ENCODE measurements around the gene MAD1L1. TPM values are rescaled to one million over a fixed set of nuclear protein-coding genes. Genes with fewer than 3 reads are reported as not detected.

Gene MAD1L1
- total and polyA plus RNA-seq, 7 experiments from 2014 or later, result 112 to 314 (median 136) TPM

DNA sequence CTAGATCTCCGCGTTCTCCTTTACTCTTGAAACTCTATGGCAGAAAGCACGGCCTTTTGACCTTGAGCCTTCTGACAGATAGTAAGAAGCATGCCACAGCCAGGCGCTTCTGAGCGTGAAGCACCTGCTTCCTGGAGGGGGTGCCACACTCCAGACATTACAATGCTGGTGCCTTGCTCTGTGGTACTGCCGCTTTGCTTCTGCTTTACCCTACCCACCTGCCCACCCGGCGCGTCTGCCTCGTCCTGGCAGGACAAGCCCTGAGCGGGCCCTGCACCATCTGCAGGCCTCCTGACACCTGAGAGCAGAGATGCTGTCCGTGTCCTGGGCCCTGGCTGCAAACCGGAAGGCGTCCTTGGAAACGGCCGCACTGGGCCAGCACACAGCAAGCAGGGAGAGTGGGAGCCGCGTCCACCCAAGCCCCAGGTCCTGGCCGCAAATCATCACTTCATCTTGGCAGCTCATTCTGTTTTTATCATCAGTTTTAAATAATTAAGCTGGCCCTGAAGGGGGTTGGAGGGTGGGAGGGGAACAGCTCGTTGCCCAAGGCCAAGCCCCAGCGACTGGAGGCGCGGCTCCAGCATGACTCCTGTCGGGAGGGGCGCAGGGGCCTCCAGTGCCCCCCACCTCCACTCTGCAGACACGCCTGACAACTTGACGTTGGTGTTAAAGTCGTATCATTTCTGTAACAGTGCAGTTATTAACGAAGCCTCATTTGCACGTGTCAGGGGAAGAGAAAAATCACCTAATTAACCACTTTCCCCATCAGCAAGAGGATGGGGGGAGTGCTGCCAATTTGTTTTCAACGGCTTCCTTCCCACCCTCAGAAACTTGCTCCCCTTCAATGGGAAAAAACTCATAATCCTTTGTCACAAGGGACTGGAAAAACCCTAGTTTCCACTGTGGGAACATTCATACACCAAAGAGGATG lies 132.2 kb downstream of the MAD1L1 start:
- Histone ChIP-seq H3K27ac (ENCODE audit: low read depth, low read length) (peak overlapping the region; percentile 62), H3K9me3 (ENCODE audit: control insufficient read depth in 2 of 3, low read length in 3 of 3) (no peaks in the 10 kb centered on the region), H3K36me3 (ENCODE audit: control insufficient read depth in 2 of 3, insufficient read depth in 3 of 3, low read length in 3 of 3) (no peaks in the 10 kb centered on the region), H3K4me1 (ENCODE audit: control insufficient read depth in 2 of 2, insufficient read depth in 2 of 2, low read length in 2 of 2) (peaks cover 12 to 47% of the 10 kb centered on the region in 2 donors), H3K4me3 (ENCODE audit: low read length) (no peak overlapping the region), H3K27me3 (ENCODE audit: control insufficient read depth in 2 of 2, insufficient read depth in 2 of 2, low read length in 2 of 2) (no peaks in the 10 kb centered on the region)
- intact Hi-C loops (cut with micrococcal nuclease), result loop anchor here in 1 of 2 donors (5.0 to 10.0 kb wide), 4 partner anchors 33 to 436 kb away; no protein-coding TSS in a partner anchor
- Mint-ChIP-seq H3K27ac (peak overlapping the region in 8 of 9 donors; percentile 63 to 94 (median 88)), H3K4me3 (peak overlapping the region in 9 of 10 donors; percentile 12 to 83 (median 58)), H3K4me1 (peaks cover 31 to 70% (median 59%) of the 10 kb centered on the region in 7 donors), H3K36me3 (peaks cover 0 to 6% (median 0%) of the 10 kb centered on the region in 5 donors), H3K9me3 (peaks cover 0 to 3% (median 0%) of the 10 kb centered on the region in 11 donors), H3K27me3 (no peaks in the 10 kb centered on the region)
- POLR2A ChIA-PET, result interaction anchor here (0.8 to 1.4 kb wide), 2 partner anchors 35 to 236 kb away, joined by 3 read pairs; no protein-coding TSS in a partner anchor
- DNase-seq (peak in 7 of 9 donors; percentile 33 to 63 (median 46)), ATAC-seq (peak; percentile 41)
- CTCF ChIA-PET, result interaction anchor here (0.6 to 1.6 kb wide), 7 partner anchors 15 to 366 kb away, joined by 3 to 4 read pairs (median 3); no protein-coding TSS in a partner anchor

DNA sequence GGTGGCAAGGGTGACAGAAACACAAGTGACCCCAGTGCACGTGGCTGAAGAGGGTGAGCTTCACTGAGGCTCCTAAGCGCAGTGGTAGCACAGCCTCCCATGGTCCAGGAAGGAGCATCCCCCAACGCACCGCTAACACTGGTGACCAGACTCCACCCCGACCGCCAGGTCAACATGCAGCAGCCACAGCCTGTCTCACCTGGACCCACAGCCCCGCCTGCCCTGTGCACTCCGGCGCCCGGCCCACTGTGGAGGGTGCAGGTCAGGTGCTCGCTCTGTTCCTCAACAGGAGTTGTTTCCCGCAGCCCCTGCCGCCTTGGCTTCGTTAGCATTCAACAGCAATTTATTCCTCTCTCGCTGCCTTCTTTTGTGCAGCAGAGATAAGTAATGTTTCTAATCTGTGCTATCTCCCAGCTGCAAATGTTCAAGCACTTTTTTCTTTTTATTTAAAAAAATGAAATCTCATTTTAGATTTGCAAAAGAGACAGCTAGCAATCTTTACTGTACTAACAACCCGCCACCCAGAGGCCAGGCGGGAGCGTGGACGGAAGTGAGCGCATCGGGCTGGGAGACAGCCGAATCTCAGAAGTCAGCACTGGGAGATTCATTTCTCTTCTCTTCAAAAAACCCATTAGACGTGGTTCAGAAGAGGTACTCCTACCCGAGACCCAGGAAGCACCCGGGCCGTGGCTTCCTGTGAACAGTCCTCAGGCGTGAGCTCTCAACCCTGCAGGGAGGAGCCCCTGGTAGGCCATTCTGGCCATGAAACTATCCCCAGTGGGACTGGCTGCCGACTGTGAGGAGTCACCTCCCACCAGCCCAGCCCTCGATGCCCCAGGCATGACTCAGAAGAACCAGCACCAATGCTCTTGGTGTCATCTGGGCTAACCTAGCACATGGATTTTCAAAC lies 133.4 kb downstream of the MAD1L1 start:
- ChIA-PET POLR2A (interaction anchor here (0.8 to 1.4 kb wide), 5 partner anchors 14 to 254 kb away, joined by 3 to 4 read pairs (median 3); no protein-coding TSS in a partner anchor), CTCF (interaction anchor here (0.8 to 1.6 kb wide), 10 partner anchors 14 to 508 kb away, joined by 3 to 4 read pairs (median 3); no protein-coding TSS in a partner anchor)
- Histone ChIP-seq H3K27ac (ENCODE audit: low read depth, low read length) (peak overlapping the region; percentile 62), H3K4me3 (ENCODE audit: low read length) (no peak overlapping the region), H3K36me3 (ENCODE audit: control insufficient read depth in 2 of 3, insufficient read depth in 3 of 3, low read length in 3 of 3) (no peaks in the 10 kb centered on the region), H3K9me3 (ENCODE audit: control insufficient read depth in 2 of 3, low read length in 3 of 3) (no peaks in the 10 kb centered on the region), H3K27me3 (ENCODE audit: control insufficient read depth in 2 of 2, insufficient read depth in 2 of 2, low read length in 2 of 2) (no peaks in the 10 kb centered on the region), H3K4me1 (ENCODE audit: control insufficient read depth in 2 of 2, insufficient read depth in 2 of 2, low read length in 2 of 2) (peaks cover 12 to 47% of the 10 kb centered on the region in 2 donors)
- H3K4me3 Mint-ChIP-seq, result peak overlapping the region; percentile 9 to 83 (median 64)
- ATAC-seq (peak; percentile 53), DNase-seq (peak in 8 of 9 donors; percentile 27 to 72 (median 56))
- no peaks in the 10 kb centered on the region for H3K27me3 Mint-ChIP-seq
- intact Hi-C loops (cut with micrococcal nuclease), result loop anchor here in 1 of 2 donors (2.0 kb wide), 1 partner anchor 173 kb away; no protein-coding TSS in a partner anchor
- H3K27ac Mint-ChIP-seq, result peak overlapping the region in 8 of 9 donors; percentile 63 to 94 (median 88)
- H3K36me3 Mint-ChIP-seq, result peaks cover 0 to 9% (median 0%) of the 10 kb centered on the region in 5 donors
- H3K9me3 Mint-ChIP-seq, result peaks cover 0 to 3% (median 0%) of the 10 kb centered on the region in 11 donors
- peaks cover 34 to 73% (median 58%) of the 10 kb centered on the region in 7 donors for H3K4me1 Mint-ChIP-seq

- Histone ChIP-seq H3K27me3 (ENCODE audit: control insufficient read depth in 2 of 2, insufficient read depth in 2 of 2, low read length in 2 of 2) (no peaks in the 10 kb centered on the region), H3K27ac (ENCODE audit: low read depth, low read length) (peak overlapping the region; percentile 62), H3K4me1 (ENCODE audit: control insufficient read depth in 2 of 2, insufficient read depth in 2 of 2, low read length in 2 of 2) (peaks cover 8 to 40% of the 10 kb centered on the region in 2 donors), H3K9me3 (ENCODE audit: control insufficient read depth in 2 of 3, low read length in 3 of 3) (no peaks in the 10 kb centered on the region), H3K4me3 (ENCODE audit: low read length) (no peak overlapping the region), H3K36me3 (ENCODE audit: control insufficient read depth in 2 of 3, insufficient read depth in 3 of 3, low read length in 3 of 3) (no peaks in the 10 kb centered on the region)
- ChIA-PET CTCF (interaction anchor here (1.1 kb wide), 1 partner anchor 21 kb away, joined by 3 read pairs; no protein-coding TSS in a partner anchor), POLR2A (interaction anchor here (1.3 kb wide), 1 partner anchor 13 kb away, joined by 4 read pairs; no protein-coding TSS in a partner anchor)
- DNase-seq, result no peak
- ATAC-seq, result no peak
- Mint-ChIP-seq H3K27ac (peak overlapping the region in 7 of 9 donors; percentile 62 to 94 (median 88)), H3K27me3 (no peaks in the 10 kb centered on the region), H3K4me1 (peaks cover 35 to 71% (median 50%) of the 10 kb centered on the region in 7 donors), H3K4me3 (peak overlapping the region in 8 of 10 donors; percentile 14 to 83 (median 64)), H3K36me3 (peaks cover 0 to 10% (median 0%) of the 10 kb centered on the region in 5 donors), H3K9me3 (peaks cover 0 to 3% (median 0%) of the 10 kb centered on the region in 11 donors)
- intact Hi-C loops (cut with micrococcal nuclease), result loop anchor here in 1 of 2 donors (2.0 kb wide), 1 partner anchor 172 kb away; no protein-coding TSS in a partner anchor
Measured at GRCh38 chr7:2098496-2098895, 134.2 kb downstream of the MAD1L1 start.

- no peaks in the 10 kb centered on the region for H3K36me3 ChIP-seq (ENCODE audit: control insufficient read depth in 2 of 3, insufficient read depth in 3 of 3, low read length in 3 of 3)
- ChIA-PET CTCF (interaction anchor here (0.6 to 1.1 kb wide), 2 partner anchors 21 to 591 kb away, joined by 3 to 4 read pairs; no protein-coding TSS in a partner anchor), POLR2A (no interaction called here)
- H3K36me3 Mint-ChIP-seq, result peaks cover 0 to 10% (median 0%) of the 10 kb centered on the region in 5 donors
- H3K27me3 Mint-ChIP-seq, result no peaks in the 10 kb centered on the region
- peaks cover 8 to 35% of the 10 kb centered on the region in 2 donors for H3K4me1 ChIP-seq (ENCODE audit: control insufficient read depth in 2 of 2, insufficient read depth in 2 of 2, low read length in 2 of 2)
- no peak overlapping the region for H3K27ac ChIP-seq (ENCODE audit: low read depth, low read length)
- no peak overlapping the region for H3K4me3 ChIP-seq (ENCODE audit: low read length)
- DNase-seq (no peak), ATAC-seq (no peak)
- no peaks in the 10 kb centered on the region for H3K27me3 ChIP-seq (ENCODE audit: control insufficient read depth in 2 of 2, insufficient read depth in 2 of 2, low read length in 2 of 2)
- peak overlapping the region in 7 of 9 donors; percentile 25 to 94 (median 85) for H3K27ac Mint-ChIP-seq
- peaks cover 0 to 3% (median 0%) of the 10 kb centered on the region in 11 donors for H3K9me3 Mint-ChIP-seq
- H3K4me3 Mint-ChIP-seq, result peak overlapping the region in 8 of 10 donors; percentile 17 to 83 (median 46)
- intact Hi-C loops (cut with micrococcal nuclease), result loop anchor here in 1 of 2 donors (2.0 kb wide), 1 partner anchor 171 kb away; no protein-coding TSS in a partner anchor
- H3K9me3 ChIP-seq (ENCODE audit: control insufficient read depth in 2 of 3, low read length in 3 of 3), result no peaks in the 10 kb centered on the region
- peaks cover 35 to 74% (median 50%) of the 10 kb centered on the region in 7 donors for H3K4me1 Mint-ChIP-seq
Measured at GRCh38 chr7:2098056-2098455, 134.7 kb downstream of the MAD1L1 start.

DNA sequence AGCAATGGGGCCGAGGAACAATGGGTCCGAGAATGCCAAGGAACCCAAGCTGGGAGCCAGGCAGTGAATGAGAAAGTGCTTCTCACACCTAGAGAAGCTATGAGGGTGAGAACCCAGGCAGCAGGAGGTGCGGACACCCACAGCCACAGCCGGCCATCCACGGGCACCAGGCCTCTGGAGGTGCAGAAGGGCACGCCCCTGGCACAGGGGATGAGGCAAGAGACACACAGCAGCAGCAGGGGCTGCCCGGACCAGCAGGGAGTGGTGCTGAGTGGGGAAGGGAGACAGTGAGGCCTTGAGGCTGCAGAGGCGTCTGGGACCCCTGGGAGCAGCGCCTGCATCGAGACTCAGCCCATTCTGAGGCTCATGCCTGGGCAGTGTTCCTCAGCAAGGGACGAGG lies 135.3 kb downstream of the MAD1L1 start:
- ATAC-seq (no peak), DNase-seq (no peak)
- H3K27me3 ChIP-seq (ENCODE audit: control insufficient read depth in 2 of 2, insufficient read depth in 2 of 2, low read length in 2 of 2), result no peaks in the 10 kb centered on the region
- no peaks in the 10 kb centered on the region for H3K36me3 ChIP-seq (ENCODE audit: control insufficient read depth in 2 of 3, insufficient read depth in 3 of 3, low read length in 3 of 3)
- CTCF ChIA-PET, result interaction anchor here (0.6 kb wide), 1 partner anchor 591 kb away, joined by 4 read pairs; no protein-coding TSS in a partner anchor
- peaks cover 8 to 35% of the 10 kb centered on the region in 2 donors for H3K4me1 ChIP-seq (ENCODE audit: control insufficient read depth in 2 of 2, insufficient read depth in 2 of 2, low read length in 2 of 2)
- peak overlapping the region in 7 of 10 donors; percentile 9 to 83 (median 61) for H3K4me3 Mint-ChIP-seq
- H3K27ac Mint-ChIP-seq, result peak overlapping the region in 7 of 9 donors; percentile 25 to 88 (median 76)
- no peaks in the 10 kb centered on the region for H3K27me3 Mint-ChIP-seq
- intact Hi-C loops (cut with micrococcal nuclease), result no loop called here
- no peak overlapping the region for H3K27ac ChIP-seq (ENCODE audit: low read depth, low read length)
- POLR2A ChIA-PET, result no interaction called here
- peaks cover 0 to 2% (median 0%) of the 10 kb centered on the region in 11 donors for H3K9me3 Mint-ChIP-seq
- H3K4me3 ChIP-seq (ENCODE audit: low read length), result no peak overlapping the region
- peaks cover 34 to 71% (median 48%) of the 10 kb centered on the region in 7 donors for H3K4me1 Mint-ChIP-seq
- peaks cover 0 to 9% (median 0%) of the 10 kb centered on the region in 5 donors for H3K36me3 Mint-ChIP-seq
- H3K9me3 ChIP-seq (ENCODE audit: control insufficient read depth in 2 of 3, low read length in 3 of 3), result no peaks in the 10 kb centered on the region
